Sigmoid colon (tissue), 7 donors: Measurements from ENCODE around the gene EIF5AL1. TPM values are rescaled to one million over a fixed set of nuclear protein-coding genes. Genes with fewer than 3 reads are reported as not detected.

Experiments used
- DNase-seq: peaks from one replicate; pipeline ENCODE4 v3.0.0-alpha.2; 2019
- H3K27ac ChIP-seq, 4 donors: fragments of 200-600 bp; sonication (generic); one replicate each; pipeline ENCODE4 v1.5.1; 2016 to 2019; ENCODE audit warnings: mild to moderate bottlenecking in 1 of 4
- H3K27me3 ChIP-seq, 3 donors: fragments of 200-600 bp; sonication (generic); one replicate each; pipeline ENCODE4 v1.5.1; 2019; ENCODE audit warnings: mild to moderate bottlenecking in 1 of 3
- H3K36me3 ChIP-seq, 4 donors: fragments of 200-600 bp; sonication (generic); one replicate each; pipeline ENCODE4 v1.5.1; 2016 to 2019
- H3K4me1 ChIP-seq, 4 donors: fragments of 200-600 bp; sonication (generic); one replicate each; pipeline ENCODE4 v1.5.1; 2017 to 2019
- H3K4me3 ChIP-seq, 4 donors: fragments of 200-600 bp; sonication (generic); one replicate each; pipeline ENCODE4 v1.5.1; 2017 to 2019; ENCODE audit warnings: mild to moderate bottlenecking in 2 of 4, moderate library complexity in 1 of 4
- H3K9me3 ChIP-seq, 4 donors: fragments of 200-600 bp in 3 of 4; sonication (generic) in 3 of 4; one replicate each; pipeline versions ENCODE4 v1.5.1 to v1.6.1; 2013 to 2019
- EP300 ChIP-seq, 4 donors: sonication (generic); formaldehyde crosslinking; IDR thresholded peaks; one replicate each; pipeline ENCODE4 v1.6.1; 2017; ENCODE audit warnings: antibody characterized with exemption in 4 of 4
- POLR2A ChIP-seq, 2 donors: fragments of 450-650 bp; IDR thresholded peaks; one replicate each; pipeline ENCODE4 v1.6.1; 2016; ENCODE audit warnings: antibody characterized with exemption in 2 of 2, mild to moderate bottlenecking in 2 of 2, moderate library complexity in 2 of 2
- POLR2AphosphoS5 ChIP-seq, 4 donors: sonication (generic); formaldehyde crosslinking; IDR thresholded peaks; one replicate each; pipeline ENCODE4 v1.6.1; 2017; ENCODE audit warnings: antibody characterized with exemption in 4 of 4
- WGBS, 2 donors: extraction: QIAGEN DNeasy Blood & Tissue Kit; methylation state at CpG; one replicate each; pipeline ENCODE4 v1.1.7; 2013; 5-methylcytosine and 5-hydroxymethylcytosine counted together
- intact Hi-C: fragments of 100-400 bp; cut with DNase I; formaldehyde crosslinking; loops from one replicate; pipeline ENCODE4 v1.15.1; 2023
- polyA plus RNA-seq, 3 donors: library from polyadenylated mRNA; stranded (reverse); fragments of 200-250 nt; gene quantifications; one replicate each; pipeline ENCODE4 v1.2.3, GENCODE V29; 2013
- total RNA-seq, 4 donors: library from RNA; depleted of rRNA; stranded (reverse); fragments of >200 nt; gene quantifications; one replicate each; pipeline ENCODE4 v1.1.0, GENCODE V29; 2016
- TF ChIP-seq, protein P1 (sequence below), 4 experiments: fragments of 450-650 bp in 3 of 4; fragments of 200-600 bp in 1 of 4; IDR thresholded peaks; one replicate each; pipeline ENCODE4 v1.5.1; 2016 to 2019; ENCODE audit warnings: antibody characterized with exemption in 4 of 4, mild to moderate bottlenecking in 3 of 4, moderate library complexity in 2 of 4
- donor health status: healthy with polysubstance abuse.
- donor health status: Bipolar disorder and iron deficiency.
- donor health status: healthy.

The EIF5AL1 gene
- total and polyA plus RNA-seq, 7 donors, result under 0.01 to 0.63 (median 0.16) TPM

DNA sequence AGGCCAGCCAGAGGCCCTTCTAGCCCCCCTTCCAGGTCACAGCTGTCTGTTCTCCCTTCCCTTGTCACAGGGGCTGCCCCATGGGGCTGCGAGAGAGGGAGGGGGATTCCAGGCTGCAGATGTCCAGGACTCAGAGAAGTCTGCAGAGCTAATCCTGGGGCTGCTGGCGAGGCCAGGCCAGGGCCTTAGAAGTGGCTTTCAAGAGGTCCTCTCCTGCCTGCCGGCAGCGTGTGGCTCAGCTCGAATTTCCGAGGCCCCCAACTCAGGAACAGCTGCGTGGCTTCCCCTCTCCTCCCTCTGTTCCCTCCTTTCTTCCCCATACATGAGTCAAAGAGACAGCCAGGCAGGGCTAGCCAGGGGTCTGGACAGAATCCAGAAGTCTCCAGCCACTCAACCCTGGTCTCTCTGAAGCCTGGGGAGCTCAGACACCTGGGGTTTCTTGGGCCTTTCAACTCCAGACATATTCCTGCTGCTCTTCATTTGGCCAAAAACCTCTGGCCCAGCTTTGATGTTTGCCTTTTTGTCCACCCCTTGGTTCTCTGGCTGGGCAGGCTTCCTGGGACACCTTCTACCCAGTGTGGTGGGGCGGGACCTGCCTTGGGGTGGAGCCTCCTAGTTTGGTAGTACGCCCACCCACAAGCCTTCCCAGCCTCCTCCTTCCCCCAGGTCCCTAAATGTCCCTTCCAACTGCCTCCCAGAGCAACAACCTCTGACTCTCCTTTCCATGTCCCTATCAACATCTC is 21.8 kb upstream of the EIF5AL1 start:
- no peaks in the 10 kb centered on the region for H3K9me3 ChIP-seq
- H3K27ac ChIP-seq, result peak overlapping the region; percentile 12 to 63 (median 50)
- 75 to 79% methylated on average over 9 of the region's 9 CpGs for WGBS, 2 donors
- H3K4me1 ChIP-seq, result peaks cover 0 to 35% (median 24%) of the 10 kb centered on the region in 4 donors
- no peaks in the 10 kb centered on the region for H3K27me3 ChIP-seq
- no peaks in the 10 kb centered on the region for H3K36me3 ChIP-seq
- TF ChIP-seq POLR2A (IDR thresholded peaks at IDR 0.05) (no peak), POLR2AphosphoS5 (IDR thresholded peaks at IDR 0.05) (peak in 1 of 4 donors; percentile 51)
- intact Hi-C loops, result no loop called here
- peak; percentile 90 for DNase-seq
- H3K4me3 ChIP-seq, result no peak overlapping the region

DNA sequence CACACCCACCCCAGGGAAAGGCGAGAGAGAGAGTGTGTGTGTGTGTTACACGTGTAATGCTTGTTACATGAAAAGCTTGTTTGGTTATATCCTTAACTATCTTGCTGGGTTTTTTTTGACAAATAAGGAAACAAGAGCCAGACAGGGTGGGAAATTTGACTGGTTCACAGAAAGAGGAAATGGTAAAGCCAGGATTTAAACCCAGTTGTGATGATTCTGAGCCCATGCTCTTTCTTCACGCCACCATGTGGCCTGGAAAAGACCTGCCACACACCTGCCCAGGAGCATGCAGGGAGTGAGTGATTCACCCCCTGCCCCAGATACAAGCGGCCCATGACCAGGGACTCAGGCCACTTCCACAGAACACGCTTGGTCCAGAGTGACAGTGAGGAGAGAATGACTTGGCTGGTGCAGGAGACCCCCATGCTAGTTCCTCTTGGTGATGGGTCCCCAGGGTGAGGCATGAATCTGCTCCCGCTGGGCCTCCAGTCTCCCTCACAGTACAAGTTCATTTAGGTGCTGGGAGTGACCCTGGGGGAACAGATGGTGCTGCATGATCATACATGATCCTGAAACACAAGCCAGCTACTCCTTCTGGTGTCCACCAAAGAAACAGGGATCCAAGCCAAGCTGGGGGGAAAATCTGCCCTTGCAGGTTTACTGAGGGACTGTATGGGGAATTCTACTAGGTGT is 21.0 kb upstream of the EIF5AL1 start:
- Histone ChIP-seq H3K9me3 (no peaks in the 10 kb centered on the region), H3K36me3 (no peaks in the 10 kb centered on the region), H3K27ac (peak overlapping the region; percentile 12 to 63 (median 50)), H3K4me3 (no peak overlapping the region), H3K27me3 (no peaks in the 10 kb centered on the region), H3K4me1 (peaks cover 0 to 35% (median 24%) of the 10 kb centered on the region in 4 donors)
- no peak for DNase-seq
- WGBS, 2 donors, result 85 to 86% methylated on average over 6 of the region's 6 CpGs
- TF ChIP-seq, protein P1, sequence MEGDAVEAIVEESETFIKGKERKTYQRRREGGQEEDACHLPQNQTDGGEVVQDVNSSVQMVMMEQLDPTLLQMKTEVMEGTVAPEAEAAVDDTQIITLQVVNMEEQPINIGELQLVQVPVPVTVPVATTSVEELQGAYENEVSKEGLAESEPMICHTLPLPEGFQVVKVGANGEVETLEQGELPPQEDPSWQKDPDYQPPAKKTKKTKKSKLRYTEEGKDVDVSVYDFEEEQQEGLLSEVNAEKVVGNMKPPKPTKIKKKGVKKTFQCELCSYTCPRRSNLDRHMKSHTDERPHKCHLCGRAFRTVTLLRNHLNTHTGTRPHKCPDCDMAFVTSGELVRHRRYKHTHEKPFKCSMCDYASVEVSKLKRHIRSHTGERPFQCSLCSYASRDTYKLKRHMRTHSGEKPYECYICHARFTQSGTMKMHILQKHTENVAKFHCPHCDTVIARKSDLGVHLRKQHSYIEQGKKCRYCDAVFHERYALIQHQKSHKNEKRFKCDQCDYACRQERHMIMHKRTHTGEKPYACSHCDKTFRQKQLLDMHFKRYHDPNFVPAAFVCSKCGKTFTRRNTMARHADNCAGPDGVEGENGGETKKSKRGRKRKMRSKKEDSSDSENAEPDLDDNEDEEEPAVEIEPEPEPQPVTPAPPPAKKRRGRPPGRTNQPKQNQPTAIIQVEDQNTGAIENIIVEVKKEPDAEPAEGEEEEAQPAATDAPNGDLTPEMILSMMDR (IDR thresholded peaks at IDR 0.05), result no peak
- TF ChIP-seq POLR2A (IDR thresholded peaks at IDR 0.05), result no peak
- TF ChIP-seq POLR2AphosphoS5 (IDR thresholded peaks at IDR 0.05), result no peak
- TF ChIP-seq EP300 (IDR thresholded peaks at IDR 0.05), result no peak
- intact Hi-C loops, result no loop called here

DNA sequence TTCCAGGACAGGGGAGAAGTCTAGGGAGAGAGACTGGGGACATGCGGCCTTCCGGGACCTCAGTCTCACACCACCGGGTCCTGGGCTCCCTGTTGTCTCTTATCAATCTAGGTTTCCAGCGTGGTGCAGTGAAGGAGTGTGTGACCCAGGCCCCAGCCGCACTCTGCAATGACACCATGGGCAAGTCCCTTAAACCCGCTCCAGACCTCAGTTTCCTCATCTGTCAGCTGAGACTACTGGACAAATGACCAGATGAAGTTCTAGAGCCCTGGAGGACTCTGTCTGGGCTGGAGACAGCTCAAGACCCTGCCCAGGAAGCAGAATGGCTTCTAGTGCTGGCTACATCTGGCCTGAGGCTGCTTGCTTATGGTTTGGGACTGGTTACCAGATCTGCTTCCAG is 20.1 kb upstream of the EIF5AL1 start:
- intact Hi-C loops, result no loop called here
- Histone ChIP-seq H3K27ac (no peak overlapping the region), H3K27me3 (no peaks in the 10 kb centered on the region), H3K4me1 (peaks cover 0 to 33% (median 24%) of the 10 kb centered on the region in 4 donors), H3K36me3 (no peaks in the 10 kb centered on the region), H3K9me3 (no peaks in the 10 kb centered on the region), H3K4me3 (no peak overlapping the region)
- TF ChIP-seq, protein P1 (IDR thresholded peaks at IDR 0.05), result no peak
- no peak for TF ChIP-seq POLR2A (IDR thresholded peaks at IDR 0.05)
- no peak for TF ChIP-seq EP300 (IDR thresholded peaks at IDR 0.05)
- no peak for TF ChIP-seq POLR2AphosphoS5 (IDR thresholded peaks at IDR 0.05)
- 96 to 98% methylated on average over 6 of the region's 6 CpGs for WGBS, 2 donors
- no peak for DNase-seq

- Histone ChIP-seq H3K36me3 (no peaks in the 10 kb centered on the region), H3K9me3 (no peaks in the 10 kb centered on the region), H3K4me3 (no peak overlapping the region), H3K27me3 (no peaks in the 10 kb centered on the region), H3K4me1 (peaks cover 0 to 28% (median 19%) of the 10 kb centered on the region in 4 donors), H3K27ac (no peak overlapping the region)
- DNase-seq, result no peak
- intact Hi-C loops, result no loop called here
- WGBS, 2 donors, result 76 to 79% methylated on average over 3 of the region's 3 CpGs
- TF ChIP-seq POLR2A (IDR thresholded peaks at IDR 0.05), result no peak
- no peak for TF ChIP-seq EP300 (IDR thresholded peaks at IDR 0.05)
- no peak for TF ChIP-seq POLR2AphosphoS5 (IDR thresholded peaks at IDR 0.05)
- TF ChIP-seq, protein P1 (IDR thresholded peaks at IDR 0.05), result no peak
Observed at GRCh38 chr10:79492839-79493238, 19.5 kb upstream of the EIF5AL1 start.

GRCh38 chr10:79493806-79494205 is 18.5 kb upstream of the EIF5AL1 start:
- intact Hi-C loops, result no loop called here
- DNase-seq, result no peak

More at GRCh38 chr10:79493806-79494205, 18.5 kb upstream of the EIF5AL1 start:
- Histone ChIP-seq H3K36me3 (no peaks in the 10 kb centered on the region), H3K4me1 (peaks cover 0 to 18% (median 10%) of the 10 kb centered on the region in 4 donors), H3K4me3 (no peak overlapping the region), H3K27ac (no peak overlapping the region), H3K9me3 (no peaks in the 10 kb centered on the region), H3K27me3 (no peaks in the 10 kb centered on the region)
- 55 to 69% methylated on average over 1 of the region's 1 CpG for WGBS, 2 donors
- TF ChIP-seq EP300 (IDR thresholded peaks at IDR 0.05), result no peak
- no peak for TF ChIP-seq POLR2AphosphoS5 (IDR thresholded peaks at IDR 0.05)
